ENCODE data around the gene SUMO2. TPM values are rescaled to one million over a fixed set of nuclear protein-coding genes. Genes with fewer than 3 reads are reported as not detected.

The SUMO2 gene
- total and polyA plus RNA-seq, 2 of the 8 experiments (the other 6 are each of a cell fraction or from before 2014, with no cell fraction given): 184 to 779 TPM

GRCh38 chr17:75138519-75138918 lies 44.2 kb downstream of the SUMO2 start:
- H3K4ac ChIP-seq (replicated peaks; ENCODE audit: insufficient read length, low read depth, low read length): no peak overlapping the region
- H3K14ac ChIP-seq (ENCODE audit: insufficient read length): no peak overlapping the region
- H2BK5ac ChIP-seq (ENCODE audit: low read depth, low read length): no peak overlapping the region
- no peaks in the 10 kb centered on the region for H3K9me3 ChIP-seq (ENCODE audit: insufficient read depth in 2 of 2, low read depth in 1 of 2, low read length in 1 of 2)
- peaks cover 0 to 3% of the 10 kb centered on the region in 2 experiments; a peak in 1 of 4 replicates for H3K79me2 ChIP-seq (ENCODE audit: control insufficient read depth in 1 of 2, insufficient read depth in 2 of 2, low read length in 2 of 2)
- no peak overlapping the region for H3K27ac ChIP-seq (ENCODE audit: low read depth, low read length)
- peaks cover 0 to 2% of the 10 kb centered on the region in 2 experiments for H4K20me1 ChIP-seq (replicated peaks in 1 of 2; ENCODE audit: control insufficient read depth in 1 of 2, insufficient read depth in 2 of 2, low read length in 2 of 2)
- H4K91ac ChIP-seq (replicated peaks; ENCODE audit: insufficient read length, low read length): no peak overlapping the region
- no peaks in the 10 kb centered on the region for H3K4me1 ChIP-seq (replicated peaks in 1 of 4; ENCODE audit: control insufficient read depth in 3 of 4, insufficient read depth in 4 of 4, low read length in 3 of 4)
- H3K18ac ChIP-seq (ENCODE audit: extremely low read depth, low read length): no peak overlapping the region
- ChIA-PET POLR2A (ENCODE audit: partially characterized antibody) (interaction anchor here (0.9 to 4.9 kb wide), 8 partner anchors 11 to 99 kb away, joined by 3 to 29 read pairs (median 6); partner anchors contain the start of gene JPT1), CTCF (ENCODE audit: partially characterized antibody) (interaction anchor here (0.8 to 1.7 kb wide), 3 partner anchors 8 to 102 kb away, joined by 3 to 6 read pairs (median 3); partner anchors contain the start of gene NT5C)
- peak; percentile 39; the same call in 1 of the 2 replicates for TF ChIP-seq POLR2AphosphoS5 (IDR thresholded peaks at IDR 0.05; ENCODE audit: low read depth, low read length)
- TF ChIP-seq CTBP2 (IDR thresholded peaks at IDR 0.05; ENCODE audit: borderline replicate concordance, insufficient read depth, insufficient read length, low read length): no peak
- TF ChIP-seq RAD21 (IDR thresholded peaks at IDR 0.05 in 1 of 2, conservative IDR thresholded peaks at IDR 0.05 in 1 of 2; ENCODE audit: low read depth in 2 of 2, low read length in 2 of 2): no peak
- no peak for TF ChIP-seq CREB1 (IDR thresholded peaks at IDR 0.05)
- no peak for TF ChIP-seq NRF1 (IDR thresholded peaks at IDR 0.05; ENCODE audit: low read depth, low read length)
- peaks cover 11 to 77% (median 34%) of the 10 kb centered on the region in 4 experiments for H3K36me3 ChIP-seq (ENCODE audit: control insufficient read depth in 2 of 4, insufficient read depth in 4 of 4, low read length in 3 of 4)
- H3K23me2 ChIP-seq (ENCODE audit: low read depth, low read length): no peaks in the 10 kb centered on the region; the same call in 1 of the 2 replicates
- 96% methylated on average over 5 of the region's 5 CpGs; no CpG with 5 or more reads in 1 of the 2 experiments for WGBS, 2 experiments (ENCODE audit: extremely low coverage in 1 of 2, insufficient coverage in 1 of 2, insufficient read length in 1 of 2, insufficient replicate concordance in 2 of 2, low coverage in 1 of 2, low lambda C conversion rate in 2 of 2, missing lambda C conversion rate in 1 of 2)
- no peak overlapping the region for H3K9ac ChIP-seq (replicated peaks in 1 of 4; ENCODE audit: extremely low read depth in 1 of 4, low read depth in 3 of 4, low read length in 3 of 4)
- H3K4me3 ChIP-seq (ENCODE audit: extremely low read depth in 1 of 4, insufficient read depth in 2 of 4, low read depth in 3 of 4, low read length in 4 of 4): no peak overlapping the region
- FAIRE-seq (no peak), DNase-seq (ENCODE audit: low read depth in 1 of 2, low spot score in 2 of 2) (no peak)
- H4K8ac ChIP-seq (ENCODE audit: extremely low read depth, insufficient read depth, low read length): no peak overlapping the region
- H3K4me2 ChIP-seq (ENCODE audit: insufficient read depth in 1 of 2, low read depth in 2 of 2, low read length in 2 of 2): no peak overlapping the region
- H3K23ac ChIP-seq (ENCODE audit: insufficient read length): no peak overlapping the region
- no peak overlapping the region for H2BK15ac ChIP-seq (ENCODE audit: low read length)
- no peaks in the 10 kb centered on the region for H3K27me3 ChIP-seq (replicated peaks in 1 of 4; ENCODE audit: control insufficient read depth in 3 of 4, extremely low read depth in 1 of 4, insufficient read depth in 3 of 4, low read length in 3 of 4)
- H2AFZ ChIP-seq (ENCODE audit: low read length): no peak overlapping the region
- no peak overlapping the region for H4K5ac ChIP-seq (ENCODE audit: insufficient read length, low read depth, low read length)
- no peak overlapping the region for H3K56ac ChIP-seq (replicated peaks; ENCODE audit: insufficient read length, low read depth, low read length)
- no peak overlapping the region for H2BK120ac ChIP-seq (replicated peaks; ENCODE audit: low read depth, low read length)
- no peak overlapping the region for H2BK12ac ChIP-seq (ENCODE audit: low read depth, low read length)
- no peaks in the 10 kb centered on the region for H3K79me1 ChIP-seq (ENCODE audit: low read depth, low read length)
- no peak overlapping the region for H2AK5ac ChIP-seq (ENCODE audit: low read depth, low read length)
- H2BK20ac ChIP-seq (ENCODE audit: low read length): no peak overlapping the region

Measured in H1 (cell line).